IMR-90 (cell line): ENCODE measurements around the gene GDPD5. TPM values are rescaled to one million over a fixed set of nuclear protein-coding genes. Genes with fewer than 3 reads are reported as not detected.

Experiments used
- ATAC-seq: fragments of 200-7000 bp; cut with Tn5 transposase; 2 replicates; pipeline ENCODE4 v1.9.1; 2020; ENCODE audit warnings: low read depth, mild to moderate bottlenecking, moderate library complexity
- BruUV-seq: library from RNA; stranded (reverse); fragments of 400-500 nt; replicated peaks from 2 replicates; lab custom pipeline; 2021; lab: Mats Ljungman, UMichigan
- CTCF ChIA-PET: fragments of 300-600 bp; formaldehyde crosslinking; extraction: SDS; loops from one replicate; lab custom pipeline; 2021; ENCODE audit warnings: antibody characterized with exemption; lab: Yijun Ruan, JAX
- POLR2A ChIA-PET: fragments of 300-600 bp; sonication (Branson Sonifier 250); formaldehyde crosslinking; loops from one replicate; lab custom pipeline; 2022; ENCODE audit warnings: antibody characterized with exemption; ENCODE audit not compliant: unreplicated experiment; lab: Charles Lee
- DNase-seq: peaks from one replicate; pipeline ENCODE4 v3.0.0; 2013
- H2AFZ ChIP-seq: replicated peaks from 2 replicates; pipeline ENCODE3; 2013; ENCODE audit warnings: low read length, mild to moderate bottlenecking; ENCODE audit not compliant: poor library complexity
- H2AK5ac ChIP-seq: 2 replicates; pipeline ENCODE4 v1.6.1; 2013; ENCODE audit warnings: low read depth, low read length, inconsistent platforms
- H2AK9ac ChIP-seq: replicated peaks from 2 replicates; pipeline ENCODE3; 2013; ENCODE audit warnings: mild to moderate bottlenecking, low read depth, low read length, moderate library complexity; ENCODE audit not compliant: poor library complexity
- H2BK120ac ChIP-seq: 2 replicates; pipeline ENCODE4 v1.6.1; 2013; ENCODE audit warnings: low read depth, low read length, inconsistent platforms
- H2BK15ac ChIP-seq: 3 replicates; pipeline ENCODE4 v1.6.1; 2013; ENCODE audit warnings: low read depth, low read length, inconsistent platforms
- H2BK20ac ChIP-seq: 2 replicates; pipeline ENCODE4 v1.6.1; 2013; ENCODE audit warnings: low read depth, mild to moderate bottlenecking, inconsistent platforms, low read length, moderate library complexity
- H2BK5ac ChIP-seq: 2 replicates; pipeline ENCODE4 v1.6.1; 2013; ENCODE audit warnings: mild to moderate bottlenecking, low read depth, low read length, inconsistent platforms; ENCODE audit not compliant: poor library complexity, severe bottlenecking
- H3K14ac ChIP-seq: replicated peaks from 2 replicates; pipeline ENCODE4 v1.6.1; 2013; ENCODE audit warnings: low read depth, low read length, inconsistent platforms
- H3K18ac ChIP-seq: 2 replicates; pipeline ENCODE4 v1.6.1; 2013; ENCODE audit warnings: low read depth, low read length, control low read depth
- H3K23ac ChIP-seq: 2 replicates; pipeline ENCODE4 v1.6.1; 2013; ENCODE audit warnings: low read depth, low read length, inconsistent platforms
- H3K27ac ChIP-seq: 2 replicates; pipeline ENCODE4 v1.5.1; 2013; ENCODE audit warnings: mild to moderate bottlenecking, control low read depth, low read length; ENCODE audit not compliant: insufficient read depth
- H3K27me3 ChIP-seq: 2 replicates; pipeline ENCODE4 v1.6.1; 2013; ENCODE audit warnings: low read length; ENCODE audit not compliant: control insufficient read depth, insufficient read depth
- H3K36me3 ChIP-seq: 2 replicates; pipeline ENCODE4 v1.6.1; 2013; ENCODE audit warnings: low read length, mixed read lengths; ENCODE audit not compliant: control insufficient read depth, insufficient read depth
- H3K4ac ChIP-seq: 2 replicates; pipeline ENCODE4 v1.6.1; 2013; ENCODE audit warnings: low read depth, low read length, inconsistent platforms
- H3K4me1 ChIP-seq: 2 replicates; pipeline ENCODE4 v1.6.1; 2013; ENCODE audit warnings: low read length, mixed read lengths; ENCODE audit not compliant: control insufficient read depth, insufficient read depth
- H3K4me2 ChIP-seq: 2 replicates; pipeline ENCODE4 v1.6.1; 2013; ENCODE audit warnings: low read depth, mild to moderate bottlenecking, control low read depth, low read length, moderate library complexity
- H3K4me3 ChIP-seq: 2 replicates; pipeline ENCODE4 v1.5.1; 2013; ENCODE audit warnings: low read depth, mild to moderate bottlenecking, control low read depth, low read length, moderate library complexity; ENCODE audit not compliant: insufficient read depth
- H3K56ac ChIP-seq: 2 replicates; pipeline ENCODE4 v1.6.1; 2013; ENCODE audit warnings: low read length, inconsistent platforms; ENCODE audit not compliant: insufficient read depth; ENCODE audit errors: extremely low read depth
- H3K79me1 ChIP-seq, 2 experiments: 2 replicates each; pipeline ENCODE4 v1.6.1; 2013; ENCODE audit warnings: low read length in 2 of 2, inconsistent platforms in 1 of 2, low read depth in 1 of 2
- H3K9ac ChIP-seq: 2 replicates; pipeline ENCODE4 v1.6.1; 2013; ENCODE audit warnings: low read depth, low read length, control low read depth
- H3K9me1 ChIP-seq: 2 replicates; pipeline ENCODE4 v1.6.1; 2013; ENCODE audit warnings: low read length, inconsistent platforms; ENCODE audit not compliant: insufficient read depth
- H3K9me3 ChIP-seq: 2 replicates; pipeline ENCODE4 v1.6.1; 2013; ENCODE audit warnings: low read length; ENCODE audit not compliant: control insufficient read depth, insufficient read depth
- H4K20me1 ChIP-seq: 2 replicates; pipeline ENCODE4 v1.6.1; 2013; ENCODE audit warnings: low read length, inconsistent platforms; ENCODE audit not compliant: insufficient read depth
- H4K5ac ChIP-seq: 2 replicates; pipeline ENCODE4 v1.6.1; 2013; ENCODE audit warnings: mild to moderate bottlenecking, low read depth, low read length, control low read depth
- H4K8ac ChIP-seq, 2 experiments: 2 replicates each; pipeline ENCODE4 v1.6.1; 2013; ENCODE audit warnings: low read depth in 2 of 2, low read length in 2 of 2, control low read depth in 1 of 2, inconsistent platforms in 1 of 2
- H4K91ac ChIP-seq: 2 replicates; pipeline ENCODE4 v1.6.1; 2013; ENCODE audit warnings: low read depth, low read length, inconsistent platforms; ENCODE audit not compliant: insufficient read depth
- BHLHE40 ChIP-seq: fragments of 150-350 bp; IDR thresholded peaks from 2 replicates; pipeline ENCODE4 v1.6.1; 2016; ENCODE audit warnings: mild to moderate bottlenecking, low read depth, low read length
- FOS ChIP-seq: fragments of 150-350 bp; IDR thresholded peaks from 2 replicates; pipeline ENCODE4 v1.6.1; 2016; ENCODE audit warnings: low read depth, low read length
- NFE2L2 ChIP-seq: fragments of 150-350 bp; IDR thresholded peaks from 2 replicates; pipeline ENCODE4 v1.6.1; 2016; ENCODE audit warnings: low read depth, mild to moderate bottlenecking, low read length
- POLR2A ChIP-seq: IDR thresholded peaks from 2 replicates; pipeline ENCODE4 v1.6.1; 2012; ENCODE audit warnings: mild to moderate bottlenecking, low read depth, low read length
- RAD21 ChIP-seq: IDR thresholded peaks from 2 replicates; pipeline ENCODE4 v1.6.1; 2012; ENCODE audit warnings: low read length, improper control_type of control experiment
- RCOR1 ChIP-seq: IDR thresholded peaks from 2 replicates; pipeline ENCODE4 v1.6.1; 2012; ENCODE audit warnings: mild to moderate bottlenecking, low read length, improper control_type of control experiment; ENCODE audit not compliant: insufficient replicate concordance
- SMC3 ChIP-seq: fragments of 150-350 bp; IDR thresholded peaks from 2 replicates; pipeline ENCODE4 v1.6.1; 2016; ENCODE audit warnings: low read depth, mild to moderate bottlenecking, antibody characterized with exemption, low read length, moderate library complexity
- WGBS, 2 experiments: methylation state at CpG; one replicate each; pipeline versions ENCODE4 v1.1.5 to v1.1.7; 2013; ENCODE audit warnings: missing lambda C conversion rate in 2 of 2; ENCODE audit not compliant: insufficient read length in 1 of 2; ENCODE audit errors: extremely low coverage in 2 of 2; 5-methylcytosine and 5-hydroxymethylcytosine counted together
- dilution Hi-C: fragments of 300-500 bp; cut with HindIII; formaldehyde crosslinking; loops from one replicate; pipeline ENCODE4 v1.14.3; 2018; ENCODE audit warnings: low sequenced_read_pairs; ENCODE audit not compliant: unreplicated experiment
- in situ Hi-C: fragments of 300-500 bp; cut with MboI; formaldehyde crosslinking; loops from 3 replicates; pipeline ENCODE4 v1.14.3; 2019; ENCODE audit warnings: low sequenced_read_pairs, inconsistent platforms, mixed read lengths
- intact Hi-C: fragments of 100-400 bp; cut with micrococcal nuclease; formaldehyde crosslinking; loops from 2 replicates; pipeline ENCODE4 v1.10.0; 2022
- polyA plus RNA-seq, 3 experiments: library from polyadenylated mRNA; depleted of rRNA; stranded (reverse); fragments of >200 nt; gene quantifications; 2 replicates each; pipeline ENCODE4 v1.2.3, GENCODE V29; 2012; ENCODE audit warnings: low replicate concordance in 1 of 3
- total RNA-seq: library from RNA; depleted of rRNA; stranded (reverse); fragments of >200 nt; gene quantifications from 2 replicates; pipeline ENCODE4 v1.2.3, GENCODE V29; 2012
- TF ChIP-seq, protein P1 (sequence below): conservative IDR thresholded peaks from 2 replicates; pipeline ENCODE4 v1.5.1; 2012; ENCODE audit warnings: mild to moderate bottlenecking, low read depth, low read length, improper control_type of control experiment
- TF ChIP-seq, protein P2 (sequence below): fragments of 150-350 bp; IDR thresholded peaks from 2 replicates; pipeline ENCODE4 v1.6.1; 2017; ENCODE audit warnings: mild to moderate bottlenecking, antibody characterized with exemption, low read length, low read depth

Gene GDPD5
- total and polyA plus RNA-seq, 2 of the 4 experiments (the other 2 are of a cell fraction), result 2.0 to 7.9 TPM

DNA sequence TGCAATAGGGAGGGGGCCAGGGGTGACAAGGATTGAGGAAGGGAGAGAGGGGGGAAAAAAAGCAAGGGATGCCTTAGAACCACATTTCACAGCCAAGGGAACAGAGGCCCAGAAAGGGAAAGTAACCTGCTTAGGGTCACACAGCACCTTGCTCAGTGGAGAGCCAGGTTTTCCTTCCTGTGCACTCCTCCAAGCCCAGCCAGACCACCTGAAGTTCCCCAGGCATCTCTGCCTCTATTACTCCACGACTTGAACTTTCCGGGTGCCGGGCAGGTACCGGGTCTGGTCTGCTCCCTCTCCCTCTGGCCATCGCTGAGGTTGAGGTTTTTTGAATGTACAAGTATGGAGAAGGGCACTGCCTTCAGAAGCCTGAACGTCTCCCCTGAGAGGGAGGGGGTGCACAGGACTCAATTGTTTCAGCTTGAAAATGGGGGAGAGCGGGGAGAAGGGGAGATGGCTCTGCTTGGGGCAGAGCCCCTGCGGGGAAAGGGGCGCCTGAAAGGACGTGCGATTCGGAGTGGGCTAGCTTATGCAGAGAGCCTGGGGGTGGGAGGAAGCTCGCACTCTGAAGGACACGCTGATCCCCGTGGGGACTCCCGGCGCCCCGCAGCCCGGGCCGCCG is 35.8 kb upstream of the GDPD5 start (continued):
- TF ChIP-seq, protein P1, sequence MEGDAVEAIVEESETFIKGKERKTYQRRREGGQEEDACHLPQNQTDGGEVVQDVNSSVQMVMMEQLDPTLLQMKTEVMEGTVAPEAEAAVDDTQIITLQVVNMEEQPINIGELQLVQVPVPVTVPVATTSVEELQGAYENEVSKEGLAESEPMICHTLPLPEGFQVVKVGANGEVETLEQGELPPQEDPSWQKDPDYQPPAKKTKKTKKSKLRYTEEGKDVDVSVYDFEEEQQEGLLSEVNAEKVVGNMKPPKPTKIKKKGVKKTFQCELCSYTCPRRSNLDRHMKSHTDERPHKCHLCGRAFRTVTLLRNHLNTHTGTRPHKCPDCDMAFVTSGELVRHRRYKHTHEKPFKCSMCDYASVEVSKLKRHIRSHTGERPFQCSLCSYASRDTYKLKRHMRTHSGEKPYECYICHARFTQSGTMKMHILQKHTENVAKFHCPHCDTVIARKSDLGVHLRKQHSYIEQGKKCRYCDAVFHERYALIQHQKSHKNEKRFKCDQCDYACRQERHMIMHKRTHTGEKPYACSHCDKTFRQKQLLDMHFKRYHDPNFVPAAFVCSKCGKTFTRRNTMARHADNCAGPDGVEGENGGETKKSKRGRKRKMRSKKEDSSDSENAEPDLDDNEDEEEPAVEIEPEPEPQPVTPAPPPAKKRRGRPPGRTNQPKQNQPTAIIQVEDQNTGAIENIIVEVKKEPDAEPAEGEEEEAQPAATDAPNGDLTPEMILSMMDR, result no peak

DNA sequence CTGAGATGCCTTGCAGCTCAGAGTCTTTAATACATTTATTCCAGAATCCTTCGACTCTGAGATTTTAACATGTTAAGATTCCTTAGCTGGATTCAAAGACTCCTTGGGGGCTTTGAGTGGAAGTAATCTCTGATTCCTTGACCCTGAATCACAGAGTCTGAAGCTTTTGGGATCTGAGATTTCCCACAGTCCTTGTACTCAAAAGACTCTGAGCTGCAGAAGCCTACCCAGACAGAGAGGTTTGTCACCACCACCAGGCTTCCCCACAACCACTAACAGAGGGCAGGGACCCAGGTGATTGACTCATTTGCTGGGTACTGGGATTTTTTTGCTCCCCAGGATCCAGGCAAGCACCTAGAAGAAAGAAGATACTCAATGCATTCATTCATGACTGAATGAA is 34.9 kb upstream of the GDPD5 start:
- Histone ChIP-seq H3K23ac (peak overlapping the region; percentile 95; the same call in 1 of the 2 replicates), H4K8ac (peak overlapping the region in 1 of 2 experiments; percentile 33; a peak in 1 of 4 replicates), H3K14ac (0 out of 2 replicates have a peak overlapping the region, but pooled peaks have one; percentile 91), H3K56ac (no peak overlapping the region; the same call in 1 of the 2 replicates), H2AK5ac (no peak overlapping the region), H2BK20ac (peak overlapping the region; percentile 41), H3K9ac (peak overlapping the region; percentile 7), H3K4me2 (no peak overlapping the region), H3K36me3 (peaks cover 14% of the 10 kb centered on the region), H3K4me3 (no peak overlapping the region), H2BK5ac (peak overlapping the region; percentile 75), H3K27me3 (no peaks in the 10 kb centered on the region), H4K5ac (no peak overlapping the region), H3K9me3 (no peaks in the 10 kb centered on the region), H2BK15ac (peak overlapping the region; percentile 49; the same call in 1 of the 3 replicates), H2BK120ac (peak overlapping the region; percentile 92), H4K20me1 (peaks cover 34% of the 10 kb centered on the region), H2AFZ (no peak overlapping the region), H3K27ac (peak overlapping the region; percentile 29; the same call in 1 of the 2 replicates), H3K4ac (peak overlapping the region; percentile 96), H4K91ac (peak overlapping the region; percentile 31; the same call in 1 of the 2 replicates), H3K9me1 (peaks cover 25% of the 10 kb centered on the region), H3K18ac (no peak overlapping the region), H3K79me1 (peaks cover 10 to 51% of the 10 kb centered on the region in 2 experiments), H3K4me1 (peaks cover 47% of the 10 kb centered on the region), H2AK9ac (peak overlapping the region; percentile 22)
- CTCF ChIA-PET, result interaction anchor here (0.6 to 1.0 kb wide), 2 partner anchors 22 to 42 kb away, joined by 3 to 4 read pairs; no protein-coding TSS in a partner anchor
- BruUV-seq, result no TSS peak
- WGBS, 2 experiments, result no CpG with 5 or more reads among the region's 1 CpG
- DNase-seq (peak; percentile 45), ATAC-seq (no peak)
- in situ Hi-C loops (no loop called here), dilution Hi-C loops (no loop called here), intact Hi-C loops (no loop called here)
- POLR2A ChIA-PET, result interaction anchor here (0.5 kb wide), 1 partner anchor 166 kb away, joined by 4 read pairs; no protein-coding TSS in a partner anchor
- TF ChIP-seq NFE2L2 (no peak), BHLHE40 (no peak), RCOR1 (no peak), FOS (no peak), RAD21 (no peak), POLR2A (no peak), SMC3 (no peak)
- TF ChIP-seq, protein P2, sequence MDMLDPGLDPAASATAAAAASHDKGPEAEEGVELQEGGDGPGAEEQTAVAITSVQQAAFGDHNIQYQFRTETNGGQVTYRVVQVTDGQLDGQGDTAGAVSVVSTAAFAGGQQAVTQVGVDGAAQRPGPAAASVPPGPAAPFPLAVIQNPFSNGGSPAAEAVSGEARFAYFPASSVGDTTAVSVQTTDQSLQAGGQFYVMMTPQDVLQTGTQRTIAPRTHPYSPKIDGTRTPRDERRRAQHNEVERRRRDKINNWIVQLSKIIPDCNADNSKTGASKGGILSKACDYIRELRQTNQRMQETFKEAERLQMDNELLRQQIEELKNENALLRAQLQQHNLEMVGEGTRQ, result no peak
